Endothelial cell of umbilical vein (primary cell): ENCODE results near the gene ARHGAP31. TPM values are rescaled to one million over a fixed set of nuclear protein-coding genes. Genes with fewer than 3 reads are reported as not detected.

ENCODE experiments used
- BruUV-seq: library from RNA; stranded (reverse); fragments of 400-500 nt; replicated peaks from 2 replicates; lab custom pipeline; 2021; lab: Mats Ljungman, UMichigan
- CTCF ChIA-PET: fragments of 300-600, 350-600 bp; sonication (Branson Sonifier 250); formaldehyde crosslinking; loops from one replicate; lab custom pipeline; 2021; ENCODE audit warnings: antibody characterized with exemption, inconsistent platforms; lab: Charles Lee
- POLR2A ChIA-PET: fragments of 300-600, 350-600 bp; sonication (Branson Sonifier 250); formaldehyde crosslinking; loops from one replicate; lab custom pipeline; 2021; ENCODE audit warnings: antibody characterized with exemption, inconsistent platforms; lab: Charles Lee
- DNase-seq: peaks from one replicate; pipeline ENCODE4 v3.0.0-alpha.2; 2011; ENCODE audit warnings: low read depth, low spot score
- FAIRE-seq: peaks from 2 replicates; lab custom pipeline; 2011; peaks lifted over from hg19 to GRCh38; lab: Jason Lieb, UNC
- H2AFZ ChIP-seq: 2 replicates; pipeline ENCODE4 v1.6.0; 2012; ENCODE audit warnings: low read depth, low read length, control low read depth, inconsistent platforms
- H3K27ac ChIP-seq: 2 replicates; pipeline ENCODE4 v1.5.1; 2011; ENCODE audit warnings: low read depth, mild to moderate bottlenecking, control low read depth, low read length, moderate library complexity; ENCODE audit not compliant: insufficient read depth
- H3K27me3 ChIP-seq, 2 experiments: 2 replicates each; pipeline versions ENCODE4 v1.6.0 to v1.6.1; 2011; ENCODE audit warnings: low read length in 2 of 2, mixed read lengths in 1 of 2; ENCODE audit not compliant: control insufficient read depth in 2 of 2, insufficient read depth in 2 of 2
- H3K36me3 ChIP-seq, 2 experiments: 2 replicates in 1 of 2; 3 replicates in 1 of 2; pipeline ENCODE4 v1.5.1; 2011; ENCODE audit warnings: low read length in 2 of 2, mild to moderate bottlenecking in 1 of 2, moderate library complexity in 1 of 2; ENCODE audit not compliant: control insufficient read depth in 2 of 2, insufficient read depth in 2 of 2; ENCODE audit errors: extremely low read depth in 1 of 2
- H3K4me1 ChIP-seq: 3 replicates; pipeline ENCODE4 v1.5.1; 2011; ENCODE audit warnings: mild to moderate bottlenecking, low read length; ENCODE audit not compliant: control insufficient read depth, insufficient read depth; ENCODE audit errors: extremely low read depth
- H3K4me2 ChIP-seq: 2 replicates; pipeline ENCODE4 v1.6.1; 2011; ENCODE audit warnings: low read length, control low read depth, mixed read lengths; ENCODE audit not compliant: insufficient read depth
- H3K4me3 ChIP-seq, 3 experiments: fragments of 200-600 bp in 1 of 3; sonication (generic), shearing (Covaris generic) in 1 of 3; replicated peaks in 1 of 3; 2 replicates each; pipeline ENCODE4 v1.5.1; 2011 to 2016; ENCODE audit warnings: control low read depth in 3 of 3, low read length in 3 of 3, mild to moderate bottlenecking in 2 of 3, inconsistent platforms in 1 of 3, low read depth in 1 of 3, moderate library complexity in 1 of 3; ENCODE audit not compliant: insufficient read depth in 1 of 3
- H3K79me2 ChIP-seq: 2 replicates; pipeline ENCODE4 v1.6.0; 2012; ENCODE audit warnings: low read length, inconsistent platforms; ENCODE audit not compliant: control insufficient read depth, insufficient read depth
- H3K9ac ChIP-seq: replicated peaks from 2 replicates; pipeline ENCODE3; 2011; ENCODE audit warnings: low read length, control low read depth; ENCODE audit not compliant: insufficient read depth; ENCODE audit errors: extremely low read depth
- H3K9me1 ChIP-seq: replicated peaks from 3 replicates; pipeline ENCODE4 v1.6.0; 2011; ENCODE audit warnings: mild to moderate bottlenecking, low read length; ENCODE audit not compliant: control insufficient read depth, insufficient read depth; ENCODE audit errors: extremely low read depth
- H3K9me3 ChIP-seq: replicated peaks from 2 replicates; pipeline ENCODE4 v1.5.1; 2012; ENCODE audit warnings: low read length, inconsistent platforms; ENCODE audit not compliant: control insufficient read depth, insufficient read depth
- H4K20me1 ChIP-seq: replicated peaks from 2 replicates; pipeline ENCODE3; 2011; ENCODE audit warnings: mild to moderate bottlenecking, low read length; ENCODE audit not compliant: control insufficient read depth, insufficient read depth; ENCODE audit errors: extremely low read depth
- FOS ChIP-seq: IDR thresholded peaks from 2 replicates; pipeline ENCODE4 v1.6.1; 2011; ENCODE audit warnings: mild to moderate bottlenecking, low read length, moderate library complexity, borderline replicate concordance; ENCODE audit not compliant: insufficient read depth
- GATA2 ChIP-seq: IDR thresholded peaks from 2 replicates; pipeline ENCODE4 v1.7.0; 2011; ENCODE audit warnings: low read depth, mild to moderate bottlenecking, moderate library complexity, mixed read lengths, low read length; ENCODE audit not compliant: insufficient read length, insufficient read depth
- MYC ChIP-seq: IDR thresholded peaks from one replicate; pipeline ENCODE4 v1.6.1; 2011; ENCODE audit warnings: mild to moderate bottlenecking, low read depth, low read length
- POLR2AphosphoS5 ChIP-seq: IDR thresholded peaks from 2 replicates; pipeline ENCODE4 v1.6.1; 2012; ENCODE audit warnings: low read depth, mild to moderate bottlenecking, control low read depth, low read length, moderate library complexity; ENCODE audit not compliant: insufficient read depth
- dilution Hi-C: fragments of 300-500 bp; cut with MboI; formaldehyde crosslinking; loops from one replicate; pipeline ENCODE4 v1.15.0; 2019; ENCODE audit warnings: low sequenced_read_pairs; ENCODE audit not compliant: extremely low pct_ligation_motif_present
- intact Hi-C: fragments of 100-400 bp; cut with micrococcal nuclease; formaldehyde crosslinking; loops from one replicate; pipeline ENCODE4 v1.10.0; 2022
- polyA plus RNA-seq, 4 experiments: library from polyadenylated mRNA; depleted of rRNA in 3 of 4; stranded (reverse) in 3 of 4; unstranded in 1 of 4; fragments of >200 nt; gene quantifications; 2 replicates each; pipeline versions ENCODE4 v1.2.1 to v1.2.3, GENCODE V29; 2011 to 2012; ENCODE audit warnings: missing spikeins in 1 of 4
- total RNA-seq: library from RNA; stranded (reverse); gene quantifications from 2 replicates; pipeline ENCODE4 v1.2.3, GENCODE V29; 2021
- TF ChIP-seq, protein P1 (sequence below), 2 donors: IDR thresholded peaks; 1 replicate in 1 of 2; 2 replicates in 1 of 2; pipeline ENCODE4 v1.5.1; 2011; ENCODE audit warnings: low read length in 2 of 2, mild to moderate bottlenecking in 2 of 2, moderate library complexity in 2 of 2, control low read depth in 1 of 2, inconsistent platforms in 1 of 2, low read depth in 1 of 2; ENCODE audit not compliant: insufficient read depth in 1 of 2; ENCODE audit errors: extremely low read depth in 1 of 2
- TF ChIP-seq, protein P2 (sequence below): IDR thresholded peaks from 2 replicates; pipeline ENCODE4 v1.6.1; 2011; ENCODE audit not compliant: insufficient read depth, insufficient read length

ARHGAP31 gene
- total and polyA plus RNA-seq, 2 donors (not counting 3 experiments of a cell fraction or from before 2014, with no cell fraction given) = 25.5 to 65.8 TPM

DNA sequence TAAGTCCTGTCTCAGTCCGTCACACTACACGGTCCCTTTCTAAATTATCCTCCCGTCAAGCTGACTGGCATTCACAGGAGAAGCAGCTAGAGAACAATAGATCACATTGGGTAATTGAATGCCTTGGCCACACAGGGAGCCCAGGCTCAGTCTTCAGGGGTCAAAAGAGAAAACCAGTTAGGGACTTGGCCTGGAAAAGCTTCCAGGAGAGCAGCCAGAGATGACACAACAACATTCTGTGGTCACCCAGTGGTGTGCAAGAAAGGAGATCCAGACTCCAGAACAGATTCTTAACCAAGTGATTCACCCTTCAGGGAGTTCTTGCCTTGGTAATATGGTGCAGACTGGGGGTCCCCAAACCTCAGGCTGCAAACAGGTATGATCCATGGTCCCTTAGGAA lies 15.9 kb downstream of the ARHGAP31 start:
- CTCF ChIA-PET = interaction anchor here (0.6 to 2.0 kb wide), 5 partner anchors 9 to 367 kb away, joined by 3 to 5 read pairs (median 4); no protein-coding TSS in a partner anchor
- H3K4me2 ChIP-seq = no peak overlapping the region

DNA sequence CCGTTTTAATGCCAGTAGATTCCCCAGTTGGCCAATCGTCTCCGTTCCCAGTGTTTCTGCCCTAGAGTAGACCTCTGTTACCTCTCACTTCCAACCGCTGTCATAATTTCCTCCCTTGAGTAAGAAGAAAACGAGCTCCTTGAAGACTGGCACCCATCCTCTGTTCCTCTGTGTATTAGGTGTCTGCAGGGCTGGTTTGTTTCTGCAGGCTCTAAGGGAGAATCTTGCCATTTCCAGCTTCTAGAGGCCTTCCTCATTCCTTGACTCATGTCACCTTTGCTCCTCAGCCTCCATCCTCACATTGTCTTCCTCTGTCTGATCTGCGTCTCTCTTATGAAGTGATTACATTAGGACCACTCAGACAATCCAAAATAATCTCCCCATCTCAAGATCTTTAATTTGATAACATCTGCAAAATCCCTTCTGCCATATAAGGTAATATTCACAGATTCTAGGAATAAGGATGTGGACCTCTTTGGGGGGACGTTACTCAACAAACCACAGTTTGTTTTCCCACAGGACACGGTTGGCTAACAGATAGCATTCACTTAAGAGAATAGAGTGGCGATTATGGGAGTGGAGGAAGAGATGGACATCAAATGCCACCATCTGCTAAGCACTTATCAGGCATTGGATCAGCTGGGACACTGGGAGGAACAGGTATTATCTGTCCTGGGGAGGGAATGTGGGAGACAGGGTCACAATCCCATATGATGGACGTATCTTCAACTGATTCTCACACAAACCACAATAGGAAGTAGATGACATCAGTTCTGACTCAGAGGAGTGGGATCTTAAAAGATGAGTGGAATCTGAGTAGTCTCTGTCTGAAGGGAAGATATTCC lies 17.1 kb downstream of the ARHGAP31 start:
- no TSS peak for BruUV-seq
- Histone ChIP-seq H3K9ac (no peak overlapping the region), H3K4me2 (no peak overlapping the region), H3K27me3 (no peaks in the 10 kb centered on the region), H3K27ac (peak overlapping the region; percentile 5), H3K4me1 (peaks cover 23% of the 10 kb centered on the region), H3K9me3 (no peaks in the 10 kb centered on the region), H4K20me1 (peaks cover 8% of the 10 kb centered on the region), H3K4me3 (no peak overlapping the region), H3K79me2 (peaks cover 89% of the 10 kb centered on the region), H3K9me1 (no peaks in the 10 kb centered on the region), H2AFZ (no peak overlapping the region), H3K36me3 (peaks cover 3 to 9% of the 10 kb centered on the region in 2 experiments)
- FAIRE-seq = no peak
- TF ChIP-seq GATA2 = peak; percentile 60
- TF ChIP-seq, protein P1, sequence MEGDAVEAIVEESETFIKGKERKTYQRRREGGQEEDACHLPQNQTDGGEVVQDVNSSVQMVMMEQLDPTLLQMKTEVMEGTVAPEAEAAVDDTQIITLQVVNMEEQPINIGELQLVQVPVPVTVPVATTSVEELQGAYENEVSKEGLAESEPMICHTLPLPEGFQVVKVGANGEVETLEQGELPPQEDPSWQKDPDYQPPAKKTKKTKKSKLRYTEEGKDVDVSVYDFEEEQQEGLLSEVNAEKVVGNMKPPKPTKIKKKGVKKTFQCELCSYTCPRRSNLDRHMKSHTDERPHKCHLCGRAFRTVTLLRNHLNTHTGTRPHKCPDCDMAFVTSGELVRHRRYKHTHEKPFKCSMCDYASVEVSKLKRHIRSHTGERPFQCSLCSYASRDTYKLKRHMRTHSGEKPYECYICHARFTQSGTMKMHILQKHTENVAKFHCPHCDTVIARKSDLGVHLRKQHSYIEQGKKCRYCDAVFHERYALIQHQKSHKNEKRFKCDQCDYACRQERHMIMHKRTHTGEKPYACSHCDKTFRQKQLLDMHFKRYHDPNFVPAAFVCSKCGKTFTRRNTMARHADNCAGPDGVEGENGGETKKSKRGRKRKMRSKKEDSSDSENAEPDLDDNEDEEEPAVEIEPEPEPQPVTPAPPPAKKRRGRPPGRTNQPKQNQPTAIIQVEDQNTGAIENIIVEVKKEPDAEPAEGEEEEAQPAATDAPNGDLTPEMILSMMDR (IDR thresholded peaks at IDR 0.05; ENCODE audit: extremely low read depth in 1 of 2, insufficient read depth in 1 of 2, low read depth in 1 of 2, low read length in 2 of 2) = no peak
- TF ChIP-seq FOS = peak; percentile 52
- dilution Hi-C loops = no loop called here
- ChIA-PET CTCF (interaction anchor here (0.8 to 2.0 kb wide), 5 partner anchors 8 to 36 kb away, joined by 3 to 5 read pairs (median 4); partner anchors contain the start of gene ARHGAP31), POLR2A (no interaction called here)
- peak; percentile 35 for DNase-seq
- intact Hi-C loops = no loop called here

More for the DNA sequence above, 15.9 kb downstream of the ARHGAP31 start:
- Histone ChIP-seq H3K9me3 (no peaks in the 10 kb centered on the region), H3K36me3 (peaks cover 3 to 9% of the 10 kb centered on the region in 2 experiments), H3K9me1 (no peaks in the 10 kb centered on the region), H3K79me2 (peaks cover 88% of the 10 kb centered on the region), H3K27ac (no peak overlapping the region), H3K27me3 (no peaks in the 10 kb centered on the region), H3K9ac (no peak overlapping the region), H3K4me3 (no peak overlapping the region), H3K4me1 (peaks cover 30% of the 10 kb centered on the region), H4K20me1 (peaks cover 3% of the 10 kb centered on the region), H2AFZ (no peak overlapping the region)
- TF ChIP-seq, protein P2, sequence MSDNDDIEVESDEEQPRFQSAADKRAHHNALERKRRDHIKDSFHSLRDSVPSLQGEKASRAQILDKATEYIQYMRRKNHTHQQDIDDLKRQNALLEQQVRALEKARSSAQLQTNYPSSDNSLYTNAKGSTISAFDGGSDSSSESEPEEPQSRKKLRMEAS = no peak
- TF ChIP-seq FOS (no peak), GATA2 (no peak), POLR2AphosphoS5 (no peak), MYC (no peak)
- FAIRE-seq (no peak), DNase-seq (no peak)
- no TSS peak for BruUV-seq
- POLR2A ChIA-PET = interaction anchor here (0.7 kb wide), 1 partner anchor 12 kb away, joined by 5 read pairs; no protein-coding TSS in a partner anchor
- intact Hi-C loops = no loop called here
- dilution Hi-C loops = no loop called here
